ENCODE measurements around the gene LTBP3. TPM values are rescaled to one million over a fixed set of nuclear protein-coding genes. Genes with fewer than 3 reads are reported as not detected.

Gene LTBP3
- total and polyA plus RNA-seq, 2 of the 13 experiments (the other 11 are each of a cell fraction or from before 2014, with no cell fraction given), result 12.2 to 68.1 TPM

GRCh38 chr11:65489035-65489705, 69.0 kb downstream of the LTBP3 start:
- FAIRE-seq (peak; percentile 81), ATAC-seq (peak; percentile 51), DNase-seq (ENCODE audit: low spot score) (peak; percentile 84)
- Histone ChIP-seq H3K27me3 (ENCODE audit: control insufficient read depth in 1 of 2, insufficient read depth in 2 of 2, low read length in 2 of 2) (no peaks in the 10 kb centered on the region), H3K79me2 (ENCODE audit: insufficient read depth, low read length) (no peaks in the 10 kb centered on the region), H3K27ac (ENCODE audit: extremely low read length, insufficient read depth, low read length) (peak overlapping the region; percentile 88), H3K36me3 (replicated peaks in 1 of 2; ENCODE audit: control insufficient read depth in 1 of 2, insufficient read depth in 2 of 2, low read length in 2 of 2) (no peaks in the 10 kb centered on the region), H4K20me1 (ENCODE audit: insufficient read depth, low read length) (no peaks in the 10 kb centered on the region), H3K9me3 (ENCODE audit: low read length) (no peaks in the 10 kb centered on the region), H3K4me2 (ENCODE audit: low read depth, low read length) (peak overlapping the region; percentile 91), H3K4me3 (replicated peaks in 1 of 3; ENCODE audit: insufficient read depth in 1 of 3, low read depth in 2 of 3, low read length in 3 of 3) (peak overlapping the region; percentile 24 to 72 (median 56)), H3K4me1 (ENCODE audit: insufficient read depth, low read length) (peaks cover 97% of the 10 kb centered on the region), H2AFZ (ENCODE audit: low read length) (no peak overlapping the region), H3K9ac (ENCODE audit: insufficient read depth, low read depth, low read length) (peak overlapping the region; percentile 89)
- ChIA-PET POLR2A (interaction anchor here (1.0 to 27.3 kb wide), 14 partner anchors 14 to 308 kb away, joined by 3 to 1590 read pairs (median 3); partner anchors contain the start of genes CAPN1, DPF2, MALAT1 and NEAT1), CTCF (ENCODE audit: low intra/inter-chr PET ratio, low total read pairs) (no interaction called here)
- intact Hi-C loops (cut with micrococcal nuclease; ENCODE audit: unreplicated experiment), result no loop called here
- in situ Hi-C loops (cut with HindIII; ENCODE audit: extremely low pct_ligation_motif_present, low pct_unique_long_range_greater_than_20kb), result no loop called here
- BruUV-seq (replicated peaks), result no TSS peak
- 0% methylated on average over 3 of the region's 10 CpGs for WGBS (ENCODE audit: low lambda C conversion rate)
- TF ChIP-seq, protein P1, sequence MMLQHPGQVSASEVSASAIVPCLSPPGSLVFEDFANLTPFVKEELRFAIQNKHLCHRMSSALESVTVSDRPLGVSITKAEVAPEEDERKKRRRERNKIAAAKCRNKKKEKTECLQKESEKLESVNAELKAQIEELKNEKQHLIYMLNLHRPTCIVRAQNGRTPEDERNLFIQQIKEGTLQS (CRISPR knock-in tag; IDR thresholded peaks at IDR 0.05), result no peak
- TF ChIP-seq ZNF552 (CRISPR knock-in tag; IDR thresholded peaks at IDR 0.05; ENCODE audit: borderline replicate concordance) (no peak; the same call in 1 of the 2 replicates), ZNF567 (CRISPR knock-in tag; IDR thresholded peaks at IDR 0.05; ENCODE audit: borderline replicate concordance) (no peak), LRRFIP1 (CRISPR knock-in tag; conservative IDR thresholded peaks at IDR 0.05) (no peak), ZNF335 (CRISPR knock-in tag; IDR thresholded peaks at IDR 0.05) (no peak), DPF2 (CRISPR knock-in tag; IDR thresholded peaks at IDR 0.05; ENCODE audit: borderline replicate concordance, low read depth) (no peak), NR3C1 (CRISPR knock-in tag; IDR thresholded peaks at IDR 0.05) (no peak), PTBP1 (IDR thresholded peaks at IDR 0.05; ENCODE audit: low read depth, low read length, poor library complexity, severe bottlenecking) (peak; percentile 52), ESRRA (CRISPR knock-in tag; IDR thresholded peaks at IDR 0.05; ENCODE audit: low read depth) (no peak), ZNF530 (CRISPR knock-in tag; IDR thresholded peaks at IDR 0.05; ENCODE audit: low read depth) (no peak), KAT7 (CRISPR knock-in tag; IDR thresholded peaks at IDR 0.05; ENCODE audit: borderline replicate concordance) (no peak), CREM (IDR thresholded peaks at IDR 0.05) (no peak; the same call in 1 of the 2 replicates), CREM (CRISPR knock-in tag; IDR thresholded peaks at IDR 0.05) (no peak), ZNF33B (CRISPR knock-in tag; IDR thresholded peaks at IDR 0.05) (no peak; the same call in 1 of the 2 replicates), IKZF1 (IDR thresholded peaks at IDR 0.05) (no peak), ZFP62 (CRISPR knock-in tag; IDR thresholded peaks at IDR 0.05) (no peak)
- TF ChIP-seq, protein P2, sequence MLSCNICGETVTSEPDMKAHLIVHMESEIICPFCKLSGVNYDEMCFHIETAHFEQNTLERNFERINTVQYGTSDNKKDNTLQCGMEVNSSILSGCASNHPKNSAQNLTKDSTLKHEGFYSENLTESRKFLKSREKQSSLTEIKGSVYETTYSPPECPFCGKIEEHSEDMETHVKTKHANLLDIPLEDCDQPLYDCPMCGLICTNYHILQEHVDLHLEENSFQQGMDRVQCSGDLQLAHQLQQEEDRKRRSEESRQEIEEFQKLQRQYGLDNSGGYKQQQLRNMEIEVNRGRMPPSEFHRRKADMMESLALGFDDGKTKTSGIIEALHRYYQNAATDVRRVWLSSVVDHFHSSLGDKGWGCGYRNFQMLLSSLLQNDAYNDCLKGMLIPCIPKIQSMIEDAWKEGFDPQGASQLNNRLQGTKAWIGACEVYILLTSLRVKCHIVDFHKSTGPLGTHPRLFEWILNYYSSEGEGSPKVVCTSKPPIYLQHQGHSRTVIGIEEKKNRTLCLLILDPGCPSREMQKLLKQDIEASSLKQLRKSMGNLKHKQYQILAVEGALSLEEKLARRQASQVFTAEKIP (CRISPR knock-in tag; IDR thresholded peaks at IDR 0.05; ENCODE audit: borderline replicate concordance), result no peak
- TF ChIP-seq, protein P3, sequence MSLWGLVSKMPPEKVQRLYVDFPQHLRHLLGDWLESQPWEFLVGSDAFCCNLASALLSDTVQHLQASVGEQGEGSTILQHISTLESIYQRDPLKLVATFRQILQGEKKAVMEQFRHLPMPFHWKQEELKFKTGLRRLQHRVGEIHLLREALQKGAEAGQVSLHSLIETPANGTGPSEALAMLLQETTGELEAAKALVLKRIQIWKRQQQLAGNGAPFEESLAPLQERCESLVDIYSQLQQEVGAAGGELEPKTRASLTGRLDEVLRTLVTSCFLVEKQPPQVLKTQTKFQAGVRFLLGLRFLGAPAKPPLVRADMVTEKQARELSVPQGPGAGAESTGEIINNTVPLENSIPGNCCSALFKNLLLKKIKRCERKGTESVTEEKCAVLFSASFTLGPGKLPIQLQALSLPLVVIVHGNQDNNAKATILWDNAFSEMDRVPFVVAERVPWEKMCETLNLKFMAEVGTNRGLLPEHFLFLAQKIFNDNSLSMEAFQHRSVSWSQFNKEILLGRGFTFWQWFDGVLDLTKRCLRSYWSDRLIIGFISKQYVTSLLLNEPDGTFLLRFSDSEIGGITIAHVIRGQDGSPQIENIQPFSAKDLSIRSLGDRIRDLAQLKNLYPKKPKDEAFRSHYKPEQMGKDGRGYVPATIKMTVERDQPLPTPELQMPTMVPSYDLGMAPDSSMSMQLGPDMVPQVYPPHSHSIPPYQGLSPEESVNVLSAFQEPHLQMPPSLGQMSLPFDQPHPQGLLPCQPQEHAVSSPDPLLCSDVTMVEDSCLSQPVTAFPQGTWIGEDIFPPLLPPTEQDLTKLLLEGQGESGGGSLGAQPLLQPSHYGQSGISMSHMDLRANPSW (CRISPR knock-in tag; IDR thresholded peaks at IDR 0.05; ENCODE audit: borderline replicate concordance), result no peak
